NCI-H2107 treated with DMSO at 0.1 percent for 48 hours (cell line): Measurements from ENCODE around the gene C1QL4.
A peak's percentile ranks its signal among the peaks of the same experiment; 100 is the strongest.
"Not testable (repeated sequence)": the region's sequence is repeated elsewhere in the genome, so short reads cannot be mapped to it uniquely, and the experiment has no call there.

Experiments used
- DNase-seq: peaks from one replicate; lab custom pipeline; 2025; ENCODE audit not compliant: unreplicated experiment; lab: John Stamatoyannopoulos, UW

C1QL4 gene

GRCh38 chr12:49336645-49337584 is at the start of gene C1QL4:
Gene C1QL4, minus strand, starts transcription at chr12:49337188. Its CDS starts 711 bp downstream, at chr12:49336477.
- peak; percentile 32 for DNase-seq

GRCh38 chr12:49380184-49380583 is 43.2 kb upstream of the C1QL4 start:
- DNase-seq, result not testable (repeated sequence)

- DNase-seq, result no peak
Observed at GRCh38 chr12:49377386-49377785, 40.4 kb upstream of the C1QL4 start.

- peak; percentile 68 for DNase-seq
Observed at GRCh38 chr12:49375406-49375805, 38.4 kb upstream of the C1QL4 start.

- no peak for DNase-seq
Observed at GRCh38 chr12:49370539-49370938, 33.6 kb upstream of the C1QL4 start.

GRCh38 chr12:49369411-49370145 is 32.6 kb upstream of the C1QL4 start:
- peak; percentile 84 for DNase-seq

GRCh38 chr12:49368240-49368600 is 31.2 kb upstream of the C1QL4 start:
- DNase-seq, result no peak

GRCh38 chr12:49367381-49368239 is 30.6 kb upstream of the C1QL4 start, which contains the start of gene SPATS2:
Gene SPATS2, plus strand, starts transcription at chr12:49367462. Its CDS starts 93,551 bp downstream, at chr12:49461013.
- no peak for DNase-seq

GRCh38 chr12:49366652-49367380 is 29.8 kb upstream of the C1QL4 start:
- DNase-seq, result peak; percentile 71

- no peak for DNase-seq
Observed at GRCh38 chr12:49366096-49366651, 29.2 kb upstream of the C1QL4 start.

GRCh38 chr12:49365542-49365941 is 28.6 kb upstream of the C1QL4 start:
- peak; percentile 22 for DNase-seq

GRCh38 chr12:49364989-49365388 is 28.0 kb upstream of the C1QL4 start:
- no peak for DNase-seq

GRCh38 chr12:49362077-49362476 is 25.1 kb upstream of the C1QL4 start:
- DNase-seq, result no peak

- no peak for DNase-seq
Observed at GRCh38 chr12:49359671-49360070, 22.7 kb upstream of the C1QL4 start.

- peak; percentile 74 for DNase-seq
Observed at GRCh38 chr12:49358483-49359141, 21.6 kb upstream of the C1QL4 start.

- DNase-seq, result no peak
Observed at GRCh38 chr12:49357103-49357678, 20.2 kb upstream of the C1QL4 start.

GRCh38 chr12:49355913-49356312 is 18.9 kb upstream of the C1QL4 start:
- DNase-seq, result no peak

- no peak for DNase-seq
Observed at GRCh38 chr12:49352351-49352750, 15.4 kb upstream of the C1QL4 start.

GRCh38 chr12:49349266-49349665 is 12.3 kb upstream of the C1QL4 start:
- no peak for DNase-seq
